Endodermal cell (in vitro differentiated cells): ENCODE results near the gene SLC19A1. TPM values are rescaled to one million over a fixed set of nuclear protein-coding genes. Genes with fewer than 3 reads are reported as not detected.

Source experiments
- DNase-seq: peaks from one replicate; pipeline ENCODE4 v3.0.0-alpha.2; 2017
- H3K27ac ChIP-seq: 2 replicates; pipeline ENCODE4 v1.5.1; 2013; ENCODE audit warnings: mild to moderate bottlenecking, low read depth, low read length, moderate library complexity
- H3K27me3 ChIP-seq: 2 replicates; pipeline ENCODE4 v1.6.1; 2013; ENCODE audit warnings: mild to moderate bottlenecking, low read length, moderate library complexity; ENCODE audit not compliant: insufficient read depth, control insufficient read depth, poor library complexity, severe bottlenecking
- H3K36me3 ChIP-seq: 2 replicates; pipeline ENCODE4 v1.7.0; 2013; ENCODE audit warnings: mild to moderate bottlenecking, low read length, moderate library complexity; ENCODE audit not compliant: control insufficient read depth, insufficient read depth
- H3K4me1 ChIP-seq: one replicate; pipeline ENCODE4 v1.7.0; 2013; ENCODE audit warnings: low read length; ENCODE audit not compliant: control insufficient read depth, insufficient read depth
- H3K4me3 ChIP-seq: 2 replicates; pipeline ENCODE4 v1.5.1; 2013; ENCODE audit warnings: mild to moderate bottlenecking, low read length, moderate library complexity
- H3K9ac ChIP-seq: 2 replicates; pipeline ENCODE4 v1.6.1; 2013; ENCODE audit warnings: mild to moderate bottlenecking, low read length, moderate library complexity; ENCODE audit not compliant: poor library complexity, severe bottlenecking; ENCODE audit errors: extremely low read depth
- H3K9me3 ChIP-seq: 2 replicates; pipeline ENCODE4 v1.6.1; 2013; ENCODE audit warnings: mild to moderate bottlenecking, low read length, moderate library complexity; ENCODE audit not compliant: control insufficient read depth
- H3K27ac Mint-ChIP-seq: 2 replicates; pipeline ENCODE4 v1.8.0; 2020; ENCODE audit warnings: mixed read lengths
- H3K27me3 Mint-ChIP-seq: 2 replicates; pipeline ENCODE4 v1.8.0; 2021; ENCODE audit warnings: mild to moderate bottlenecking, mixed read lengths; ENCODE audit not compliant: insufficient read depth
- H3K36me3 Mint-ChIP-seq: 2 replicates; pipeline ENCODE4 v1.8.0; 2020; ENCODE audit warnings: low read depth, mixed read lengths
- H3K4me1 Mint-ChIP-seq: 2 replicates; pipeline ENCODE4 v1.8.0; 2020; ENCODE audit warnings: mixed read lengths
- H3K4me3 Mint-ChIP-seq: 2 replicates; pipeline ENCODE4 v1.8.0; 2020; ENCODE audit warnings: mild to moderate bottlenecking, moderate library complexity, mixed read lengths
- H3K9me3 Mint-ChIP-seq: 2 replicates; pipeline ENCODE4 v1.8.0; 2020; ENCODE audit warnings: mild to moderate bottlenecking, mixed read lengths
- CTCF ChIP-seq: fragments of 200-600 bp; sonication (generic); conservative IDR thresholded peaks from 2 replicates; pipeline ENCODE4 v1.5.0; 2021; ENCODE audit warnings: antibody characterized with exemption, mild to moderate bottlenecking
- WGBS, 2 experiments: methylation state at CpG; one replicate each; pipeline versions ENCODE4 v1.1.5 to v1.1.7; 2013; ENCODE audit warnings: missing lambda C conversion rate in 2 of 2, mixed read lengths in 1 of 2; ENCODE audit not compliant: insufficient coverage in 1 of 2, insufficient read length in 1 of 2; 5-methylcytosine and 5-hydroxymethylcytosine counted together
- total RNA-seq, 2 donors: library from RNA; stranded (reverse); fragmentation: NEBNext Ultra II Directional in 1 of 2; extraction: Animal tissue kit (Norgen Biotek cat#: 25700) in 1 of 2; gene quantifications; 2 replicates in 1 of 2; 3 replicates in 1 of 2; pipeline ENCODE4 v1.2.1, GENCODE V29; 2021

SLC19A1 gene
- total RNA-seq, 2 donors from 2014 or later = 28.8 to 29.4 TPM

DNA sequence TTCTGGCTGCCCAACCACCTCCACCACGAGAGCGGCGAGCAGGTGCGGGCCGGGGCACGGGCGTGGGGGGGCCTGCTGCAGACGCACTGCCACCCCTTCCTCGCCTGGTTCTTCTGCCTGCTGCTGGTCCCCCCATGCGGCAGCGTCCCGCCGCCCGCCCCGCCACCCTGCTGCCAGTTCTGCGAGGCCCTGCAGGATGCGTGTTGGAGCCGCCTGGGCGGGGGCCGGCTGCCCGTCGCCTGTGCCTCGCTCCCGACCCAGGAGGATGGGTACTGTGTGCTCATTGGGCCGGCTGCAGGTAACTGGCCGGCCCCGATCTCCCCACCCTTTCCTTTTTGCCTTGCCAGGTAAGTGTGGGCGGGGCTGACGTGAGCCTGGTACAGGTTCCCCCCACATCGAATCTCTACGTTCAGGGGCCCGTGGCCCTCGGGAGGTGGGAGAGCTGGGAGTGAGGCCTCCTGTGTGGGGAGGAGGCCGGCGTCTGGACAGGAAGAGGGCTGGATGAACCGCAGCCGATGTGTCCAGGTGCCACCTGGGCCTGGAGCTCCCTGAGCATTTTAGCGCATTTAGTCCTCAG lies 85.6 kb downstream of the SLC19A1 start:
- H3K4me3 Mint-ChIP-seq = no peak overlapping the region
- Histone ChIP-seq H3K4me1 (no peaks in the 10 kb centered on the region), H3K9me3 (peaks cover 18% of the 10 kb centered on the region), H3K4me3 (no peak overlapping the region), H3K27me3 (no peaks in the 10 kb centered on the region), H3K9ac (no peak overlapping the region), H3K27ac (no peak overlapping the region), H3K36me3 (peaks cover 50% of the 10 kb centered on the region)
- H3K4me1 Mint-ChIP-seq = peaks cover 2% of the 10 kb centered on the region
- 95 to 97% methylated on average over 23 to 38 of the region's 38 CpGs for WGBS, 2 experiments
- peaks cover 28% of the 10 kb centered on the region for H3K36me3 Mint-ChIP-seq
- no peaks in the 10 kb centered on the region for H3K27me3 Mint-ChIP-seq
- no peak for DNase-seq
- no peak overlapping the region for H3K27ac Mint-ChIP-seq
- no peak for TF ChIP-seq CTCF
- peaks cover 8% of the 10 kb centered on the region for H3K9me3 Mint-ChIP-seq

DNA sequence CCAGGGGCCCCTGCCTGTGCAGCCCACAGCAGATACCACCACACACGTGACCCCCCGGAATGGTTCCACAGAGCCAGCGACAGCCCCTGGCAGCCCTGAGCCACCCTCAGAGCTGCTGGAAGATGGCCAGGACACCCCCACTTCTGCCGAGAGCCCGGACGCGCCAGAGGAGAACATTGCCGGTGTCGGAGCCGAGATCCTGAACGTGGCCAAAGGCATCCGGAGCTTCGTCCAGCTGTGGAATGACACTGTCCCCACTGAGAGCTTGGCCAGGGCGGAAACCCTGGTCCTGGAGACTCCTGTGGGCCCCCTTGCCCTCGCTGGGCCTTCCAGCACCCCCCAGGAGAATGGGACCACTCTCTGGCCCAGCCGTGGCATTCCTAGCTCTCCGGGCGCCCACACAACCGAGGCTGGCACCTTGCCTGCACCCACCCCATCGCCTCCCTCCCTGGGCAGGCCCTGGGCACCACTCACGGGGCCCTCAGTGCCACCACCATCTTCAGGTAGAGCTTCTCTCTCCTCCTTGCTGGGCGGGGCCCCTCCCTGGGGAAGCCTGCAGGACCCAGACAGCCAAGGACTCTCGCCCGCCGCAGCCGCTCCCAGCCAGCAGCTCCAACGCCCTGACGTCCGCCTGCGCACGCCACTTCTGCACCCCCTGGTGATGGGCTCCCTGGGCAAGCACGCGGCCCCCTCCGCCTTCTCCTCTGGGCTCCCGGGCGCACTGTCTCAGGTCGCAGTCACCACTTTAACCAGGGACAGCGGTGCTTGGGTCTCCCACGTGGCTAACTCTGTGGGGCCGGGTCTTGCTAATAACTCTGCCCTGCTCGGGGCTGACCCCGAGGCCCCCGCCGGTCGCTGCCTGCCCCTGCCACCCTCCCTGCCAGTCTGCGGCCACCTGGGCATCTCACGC lies 86.3 kb downstream of the SLC19A1 start:
- H3K4me3 ChIP-seq = no peak overlapping the region
- peaks cover 1% of the 10 kb centered on the region for H3K9me3 Mint-ChIP-seq
- no peak overlapping the region for H3K9ac ChIP-seq
- H3K4me1 Mint-ChIP-seq = peaks cover 2% of the 10 kb centered on the region
- no peaks in the 10 kb centered on the region for H3K27me3 Mint-ChIP-seq
- DNase-seq = no peak
- peak overlapping the region; percentile 26 for H3K27ac Mint-ChIP-seq
- peaks cover 43% of the 10 kb centered on the region for H3K36me3 ChIP-seq
- no peaks in the 10 kb centered on the region for H3K4me1 ChIP-seq
- peaks cover 11% of the 10 kb centered on the region for H3K9me3 ChIP-seq
- no peak for TF ChIP-seq CTCF
- WGBS, 2 experiments = 95 to 97% methylated on average over 35 to 47 of the region's 47 CpGs
- no peak overlapping the region for H3K27ac ChIP-seq
- peaks cover 21% of the 10 kb centered on the region for H3K36me3 Mint-ChIP-seq
- no peak overlapping the region for H3K4me3 Mint-ChIP-seq
- no peaks in the 10 kb centered on the region for H3K27me3 ChIP-seq

DNA sequence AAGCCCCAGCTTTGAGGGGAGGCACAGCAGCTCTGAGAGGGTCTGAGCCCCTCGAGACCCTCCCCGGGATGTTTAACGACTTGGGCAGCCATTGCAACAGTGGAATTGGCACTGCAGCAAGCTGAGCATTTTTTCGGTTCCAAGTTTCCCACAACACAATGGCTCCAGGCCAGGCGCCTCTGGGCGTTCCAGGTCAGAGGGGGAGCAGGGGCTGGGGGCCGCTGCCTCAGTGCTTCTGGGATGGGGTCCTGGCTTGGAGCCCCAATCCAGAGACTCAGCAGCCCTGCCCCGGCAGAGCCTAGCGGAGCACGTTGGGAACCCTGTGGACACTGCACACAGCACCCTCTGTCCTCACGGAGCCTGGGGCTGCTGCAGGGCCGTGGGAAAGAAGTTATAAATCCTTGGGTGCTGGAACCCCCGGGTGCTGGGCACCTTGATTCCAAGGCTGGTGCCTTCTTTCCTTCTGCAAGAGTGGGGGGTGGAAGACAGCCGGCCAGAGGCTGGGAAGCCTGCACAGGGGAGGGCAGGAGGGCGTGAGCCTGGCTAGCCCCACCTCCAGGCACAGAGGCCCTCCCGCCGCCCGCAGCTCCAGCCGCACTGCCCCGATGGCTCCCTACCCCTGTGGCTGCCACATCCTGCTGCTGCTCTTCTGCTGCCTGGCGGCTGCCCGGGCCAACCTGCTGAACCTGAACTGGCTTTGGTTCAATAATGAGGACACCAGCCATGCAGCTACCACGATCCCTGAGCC lies 87.1 kb downstream of the SLC19A1 start:
- Mint-ChIP-seq H3K4me3 (no peak overlapping the region), H3K4me1 (peaks cover 2% of the 10 kb centered on the region), H3K36me3 (peaks cover 12% of the 10 kb centered on the region), H3K27me3 (no peaks in the 10 kb centered on the region), H3K9me3 (no peaks in the 10 kb centered on the region), H3K27ac (peak overlapping the region; percentile 26)
- TF ChIP-seq CTCF = no peak
- Histone ChIP-seq H3K27ac (no peak overlapping the region), H3K9me3 (peaks cover 4% of the 10 kb centered on the region), H3K36me3 (peaks cover 34% of the 10 kb centered on the region), H3K27me3 (no peaks in the 10 kb centered on the region), H3K9ac (no peak overlapping the region), H3K4me3 (no peak overlapping the region), H3K4me1 (no peaks in the 10 kb centered on the region)
- no peak for DNase-seq
- 93% methylated on average over 18 to 23 of the region's 23 CpGs for WGBS, 2 experiments
